Muscle of arm (tissue), 12 donors: ENCODE results near the gene CDKN1A. TPM values are rescaled to one million over a fixed set of nuclear protein-coding genes. Genes with fewer than 3 reads are reported as not detected.

ENCODE experiments used
- DNase-seq: peaks from one replicate; pipeline ENCODE4 v3.0.0-alpha.2; 2013
- polyA plus RNA-seq, 12 donors: library from polyadenylated mRNA; unstranded; fragments of 120-200 nt; gene quantifications; one replicate each; pipeline ENCODE4 v1.2.1, GENCODE V29; 2013; ENCODE audit not compliant: insufficient read length in 12 of 12

The CDKN1A gene
- polyA plus RNA-seq, 12 donors, result 53.0 to 143 (median 128) TPM; not detected in 1

DNA sequence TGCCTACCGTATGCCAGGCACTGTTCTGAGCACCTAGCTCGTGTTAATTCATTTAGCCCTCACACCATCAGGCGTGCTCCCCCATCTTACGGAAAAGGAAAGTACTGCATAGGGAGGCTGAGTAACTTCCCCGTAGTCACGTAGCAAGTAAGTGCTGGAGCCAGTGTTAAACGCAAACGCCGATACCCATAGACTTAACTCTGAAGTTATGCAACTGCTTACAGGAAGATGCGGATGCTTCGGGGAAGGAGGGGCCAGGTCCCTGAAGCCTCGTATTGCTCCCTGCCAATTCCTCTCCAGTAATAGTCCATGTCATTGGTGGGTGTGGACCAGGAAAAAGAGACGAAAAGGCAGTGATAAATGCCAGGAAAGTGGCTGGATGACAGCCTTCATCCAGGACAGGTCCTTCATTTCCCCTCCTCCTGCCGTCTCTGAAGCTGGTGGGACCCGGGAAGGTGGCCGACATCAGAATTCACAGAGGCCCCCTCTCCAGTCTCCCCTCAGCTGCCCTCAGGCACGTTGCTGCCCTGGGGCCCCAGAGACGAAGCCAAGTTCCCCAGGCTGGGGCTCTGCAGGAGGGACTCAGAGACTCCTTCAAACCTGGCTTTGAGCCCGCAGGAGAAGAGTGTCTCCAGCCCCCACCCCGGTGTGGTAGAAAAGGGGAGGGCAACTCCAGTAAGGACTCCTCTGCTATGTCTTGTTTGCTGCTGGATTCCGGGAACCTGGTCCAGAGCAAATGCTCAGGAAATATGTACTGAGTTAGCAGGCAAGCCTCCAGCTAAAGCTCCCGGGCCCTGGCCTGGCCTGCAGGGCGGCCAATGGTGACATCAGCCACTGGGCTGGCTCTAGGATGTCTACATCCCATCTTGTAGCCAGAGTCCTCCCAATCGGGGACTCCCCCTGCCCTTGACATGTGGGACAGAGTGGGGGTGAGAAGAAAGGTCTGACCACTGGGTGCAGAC lies 56.9 kb downstream of the CDKN1A start:
- peak; percentile 94 for DNase-seq

Other genes starting within 250 kb of the CDKN1A start
- gene PXT1, start 235.9 kb upstream of the CDKN1A start, polyA plus RNA-seq, result under 1 TPM in 8 of 12 donors, not detected in 4; 0.11 to 0.29 (median 0.18) TPM
- gene KCTD20, start 235.7 kb upstream of the CDKN1A start, polyA plus RNA-seq, result 10 to 100 TPM in 11 of 12 donors, not detected in 1; 43.3 to 84.7 (median 51.9) TPM
- 10 to 100 TPM in 11 of 12 donors, not detected in 1; 22.0 to 44.5 (median 33.0) TPM for gene STK38, start 131.2 kb upstream of the CDKN1A start, polyA plus RNA-seq
- gene SRSF3, start 84.4 kb upstream of the CDKN1A start, polyA plus RNA-seq, result 100 to 1,000 TPM; 176 to 394 (median 301) TPM
- gene RAB44, start 19.1 kb downstream of the CDKN1A start, polyA plus RNA-seq, result under 1 TPM in 8 of 12 donors, not detected in 4; 0.04 to 0.50 (median 0.10) TPM
- 10 to 100 TPM in 7 of 12 donors, 1 to 10 TPM in 4, not detected in 1; 5.7 to 30.5 (median 11.1) TPM for gene CPNE5, start 160.7 kb downstream of the CDKN1A start, polyA plus RNA-seq
- gene PPIL1, start 196.1 kb downstream of the CDKN1A start, polyA plus RNA-seq, result 10 to 100 TPM in 11 of 12 donors, not detected in 1; 29.9 to 46.2 (median 36.8) TPM
- 10 to 100 TPM in 11 of 12 donors, not detected in 1; 32.1 to 45.0 (median 37.1) TPM for gene C6orf89, start 207.2 kb downstream of the CDKN1A start, polyA plus RNA-seq